PFSK-1 (cell line): ENCODE data around the gene ZNF616.

Source experiments
- FOXP2 ChIP-seq: optimal IDR thresholded peaks from 2 replicates; pipeline ENCODE3; 2011; ENCODE audit warnings: borderline replicate concordance, control low read depth, inconsistent platforms; ENCODE audit not compliant: insufficient read depth; ENCODE audit errors: extremely low read length, extremely low read depth
- POLR2AphosphoS5 ChIP-seq: IDR thresholded peaks from 2 replicates; pipeline ENCODE4 v1.6.1; 2012; ENCODE audit warnings: low read depth, mild to moderate bottlenecking, control low read depth, low read length, moderate library complexity
- REST ChIP-seq, 2 experiments: IDR thresholded peaks; 2 replicates each; pipeline versions ENCODE4 v1.6.1 to v1.8.0; 2011 to 2012; ENCODE audit warnings: low read depth in 2 of 2, low read length in 2 of 2, control low read depth in 1 of 2, inconsistent platforms in 1 of 2, mild to moderate bottlenecking in 1 of 2, moderate library complexity in 1 of 2; ENCODE audit not compliant: insufficient read depth in 1 of 2
- SIN3A ChIP-seq: IDR thresholded peaks from 2 replicates; pipeline ENCODE4 v1.6.1; 2012; ENCODE audit warnings: mild to moderate bottlenecking, low read length, moderate library complexity, borderline replicate concordance; ENCODE audit not compliant: insufficient read depth
- TAF1 ChIP-seq: IDR thresholded peaks from 2 replicates; pipeline ENCODE4 v1.6.1; 2012; ENCODE audit warnings: low read length, control low read depth, borderline replicate concordance; ENCODE audit not compliant: insufficient read depth

GRCh38 chr19:52095172-52096014 lies 44.3 kb downstream of the ZNF616 start, which contains the start of gene ZNF841:
- TF ChIP-seq POLR2AphosphoS5 (peak; percentile 84; the same call in 1 of the 2 replicates), SIN3A (0 out of 2 replicates have a peak, but pooled peaks have one; percentile 4), TAF1 (peak; percentile 47; the same call in 1 of the 2 replicates), REST (IDR thresholded peaks at IDR 0.05; ENCODE audit: insufficient read depth in 1 of 2, low read depth in 2 of 2, low read length in 2 of 2) (no peak; a peak in 1 of 4 replicates), FOXP2 (no peak)
